NCI-H1105 (cell line): Measurements from ENCODE around the gene TBC1D8B.
"Not testable (repeated sequence)": the region's sequence is repeated elsewhere in the genome, so short reads cannot be mapped to it uniquely, and the experiment has no call there.

Experiments
- DNase-seq: peaks from one replicate; lab custom pipeline; 2025; lab: John Stamatoyannopoulos, UW

TBC1D8B gene

DNA sequence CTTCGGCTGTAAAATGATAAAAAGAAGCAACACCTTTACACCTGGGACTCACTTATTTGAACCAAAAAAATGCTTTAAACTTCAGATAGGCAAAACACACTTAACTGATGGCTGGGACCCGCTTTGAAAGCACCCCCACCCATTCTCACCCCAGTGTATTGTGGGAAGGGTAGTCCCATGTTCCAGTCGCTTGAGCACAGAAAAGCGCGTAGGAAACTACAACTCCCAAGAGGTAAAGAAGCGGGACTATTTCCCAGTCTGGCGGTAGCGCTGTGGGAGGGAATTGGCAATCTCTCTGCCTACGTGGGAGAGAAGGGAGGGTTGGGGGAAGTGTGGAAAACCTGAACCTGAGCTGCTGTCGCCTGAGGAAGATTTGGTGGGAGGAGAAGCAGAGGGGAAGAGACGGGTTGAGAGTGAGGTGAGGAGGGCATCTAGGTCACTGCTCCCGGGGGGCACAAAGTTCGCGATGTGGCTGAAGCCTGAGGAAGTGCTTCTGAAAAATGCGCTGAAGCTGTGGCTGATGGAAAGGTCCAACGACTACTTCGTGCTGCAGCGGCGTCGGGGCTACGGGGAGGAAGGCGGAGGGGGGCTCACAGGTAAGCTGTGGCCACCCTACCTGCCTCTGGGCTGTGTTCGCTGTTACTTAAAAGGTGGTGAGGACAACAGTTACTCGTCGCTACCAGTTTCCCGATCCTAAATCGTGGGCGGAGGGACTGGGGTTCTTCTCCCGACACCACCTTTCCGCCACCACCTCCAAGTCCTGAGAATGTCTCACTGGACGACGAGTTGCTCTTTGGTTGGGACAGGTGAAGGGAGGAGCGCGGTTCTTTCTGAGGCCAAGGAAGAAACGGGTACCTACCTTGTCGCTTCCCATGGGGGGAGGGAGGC lies at the start of gene TBC1D8B:
TBC1D8B (plus strand) TSS at position 286 of the 888 bp plus-strand sequence; CDS start at position 467, 181 bp downstream.
- DNase-seq, result peak; percentile 83

GRCh38 chrX:106769288-106769687 lies 33.2 kb upstream of the TBC1D8B start:
- not testable (repeated sequence) for DNase-seq

- no peak for DNase-seq
Observed at GRCh38 chrX:106774981-106775380, 27.5 kb upstream of the TBC1D8B start.

DNA sequence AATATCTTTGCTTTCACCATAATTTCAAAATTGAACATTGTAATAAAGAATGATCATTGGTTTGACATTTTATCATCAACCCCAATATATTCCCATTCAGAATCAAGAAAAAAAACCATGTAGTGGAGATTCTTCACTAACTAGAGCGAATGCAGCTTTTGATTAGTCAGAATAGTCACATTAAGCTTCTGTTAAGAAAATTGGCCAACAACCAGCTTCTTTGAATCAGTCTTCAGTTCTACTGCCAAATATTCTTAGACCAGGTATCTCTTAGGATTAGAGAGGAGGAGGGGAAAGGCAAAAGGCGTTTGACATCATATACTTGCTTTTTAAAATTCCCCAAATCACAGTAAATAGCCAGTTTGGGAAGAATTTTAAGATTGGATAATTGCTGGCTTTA lies 22.2 kb upstream of the TBC1D8B start:
- DNase-seq, result no peak

- no peak for DNase-seq
Observed at GRCh38 chrX:106780664-106781377, 21.7 kb upstream of the TBC1D8B start.

- no peak for DNase-seq
Observed at GRCh38 chrX:106783716-106784115, 18.8 kb upstream of the TBC1D8B start.

- DNase-seq, result no peak
Observed at GRCh38 chrX:106791495-106791894, 11.0 kb upstream of the TBC1D8B start.

DNA sequence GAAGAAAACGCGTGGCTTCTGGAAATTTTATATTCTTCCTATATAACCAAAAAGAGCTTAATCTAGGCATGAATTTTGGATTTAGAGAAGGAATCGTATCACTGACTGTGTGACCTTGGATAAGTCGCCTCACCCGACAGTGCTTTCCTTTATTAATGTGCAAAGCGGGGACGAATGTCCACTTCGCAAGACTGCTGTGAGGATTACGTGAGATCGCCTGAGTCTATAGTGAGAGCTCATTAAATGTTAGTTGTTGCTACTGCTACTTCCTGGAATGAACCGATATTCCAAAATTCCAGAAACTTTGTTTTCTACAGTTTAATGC lies 448 bp upstream of the TBC1D8B start:
- DNase-seq, result no peak

DNA sequence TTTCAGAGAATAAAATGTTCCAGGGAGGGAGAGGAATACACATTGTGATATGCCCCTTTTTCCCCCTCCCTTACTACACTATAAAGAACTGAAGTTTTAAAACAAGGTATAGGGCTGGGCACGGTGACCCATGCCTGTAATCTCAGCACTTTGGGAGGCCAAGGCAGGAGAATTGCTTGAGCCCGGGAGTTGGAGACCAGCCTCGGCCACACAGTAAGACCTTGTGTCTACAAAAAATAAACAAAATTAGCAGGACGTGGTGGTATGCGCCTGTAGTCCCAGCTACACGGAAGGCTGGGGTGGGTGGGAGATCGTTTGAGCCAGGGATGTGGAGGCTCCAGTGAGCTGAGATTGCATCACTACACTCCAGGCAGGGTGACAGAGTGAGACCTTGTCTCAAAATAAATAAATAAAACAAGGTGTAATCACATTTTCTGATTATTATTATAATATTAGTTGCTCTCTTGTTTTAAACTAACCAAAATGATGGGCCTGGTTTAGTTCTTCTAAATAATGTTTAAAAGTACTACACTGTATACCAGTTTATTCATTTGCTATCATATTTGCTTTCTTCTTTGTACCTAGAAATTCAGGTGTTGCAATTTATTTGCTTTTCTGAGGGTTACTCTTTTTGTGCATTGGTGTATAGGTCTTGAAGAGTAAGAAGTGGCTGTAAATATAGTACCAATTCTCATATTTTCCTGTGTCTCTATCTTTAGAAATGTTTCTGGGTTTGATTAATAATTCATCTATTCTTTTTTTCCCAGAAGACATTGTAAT lies 8.8 kb downstream of the TBC1D8B start:
- no peak for DNase-seq

- not testable (repeated sequence) for DNase-seq
Observed at GRCh38 chrX:106812930-106813329, 10.5 kb downstream of the TBC1D8B start.

DNA sequence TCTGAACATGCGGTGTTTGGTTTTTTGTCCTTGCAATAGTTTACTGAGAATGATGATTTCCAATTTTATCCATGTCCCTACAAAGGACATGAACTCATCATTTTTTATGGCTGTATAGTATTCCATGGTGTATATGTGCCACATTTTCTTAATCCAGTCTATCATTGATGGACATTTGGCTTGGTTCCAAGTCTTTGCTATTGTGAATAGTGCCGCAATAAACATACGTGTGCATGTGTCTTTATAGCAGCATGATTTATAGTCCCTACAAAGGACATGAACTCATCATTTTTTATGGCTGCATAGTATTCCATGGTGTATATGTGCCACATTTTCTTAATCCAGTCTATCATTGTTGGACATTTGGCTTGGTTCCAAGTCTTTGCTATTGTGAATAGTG lies 11.6 kb downstream of the TBC1D8B start:
- DNase-seq, result not testable (repeated sequence)

DNA sequence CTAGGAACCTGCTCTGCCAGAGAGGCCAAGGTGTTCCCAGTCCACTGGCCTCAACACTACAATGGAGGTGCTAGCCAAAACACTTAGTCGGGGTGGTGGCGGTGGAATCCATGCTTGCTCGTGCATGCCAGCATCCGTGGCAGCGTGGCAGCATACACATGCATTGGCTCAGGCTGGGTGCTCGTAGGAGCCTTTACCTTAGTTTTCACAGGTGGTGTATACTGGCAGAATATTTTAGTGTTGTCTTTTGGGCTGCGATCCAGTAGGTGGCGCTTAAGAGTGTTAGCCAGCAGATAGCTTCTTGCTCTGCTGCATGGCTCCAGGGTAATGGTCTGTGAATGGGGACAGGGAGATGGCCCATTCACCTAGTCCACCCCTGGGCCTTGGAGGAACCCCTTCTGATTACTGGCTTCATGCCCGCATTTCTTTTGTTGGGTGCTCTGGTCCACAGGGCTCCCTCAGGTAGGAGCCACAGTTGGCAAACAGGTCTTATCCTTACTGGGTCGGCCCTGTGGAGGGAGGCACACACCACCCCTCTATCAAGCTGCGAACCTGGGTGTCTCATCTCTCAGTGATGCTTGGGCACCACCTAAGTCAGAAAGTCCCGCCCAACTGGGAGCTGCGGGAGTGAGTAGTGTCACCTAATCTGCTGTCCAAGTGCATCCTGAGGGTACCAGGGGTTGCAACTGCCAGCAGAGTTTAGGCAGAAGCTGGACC lies 60.7 kb downstream of the TBC1D8B start:
- no peak for DNase-seq

- no peak for DNase-seq
Observed at GRCh38 chrX:106863697-106864096, 61.2 kb downstream of the TBC1D8B start.

DNA sequence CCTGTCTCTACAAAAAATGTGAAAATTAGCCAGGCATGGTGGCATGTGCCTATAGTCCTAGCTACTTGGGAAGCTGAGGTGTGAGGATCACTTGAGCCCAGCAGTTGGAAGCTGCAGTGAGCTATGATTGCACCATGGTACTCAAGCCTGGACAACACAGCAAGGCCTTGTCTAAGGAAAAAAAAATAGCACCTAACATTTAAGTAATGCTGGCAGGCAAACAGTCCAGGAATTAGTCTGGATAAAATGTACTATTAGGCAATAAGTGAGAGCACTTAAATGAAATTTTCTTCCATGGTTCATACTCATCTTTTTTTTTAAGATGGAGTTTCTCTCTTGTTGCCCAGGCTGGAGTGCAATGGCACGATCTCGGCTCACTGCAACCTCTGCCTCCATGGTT lies 70.3 kb downstream of the TBC1D8B start:
- not testable (repeated sequence) for DNase-seq

- DNase-seq, result peak; percentile 3
Observed at GRCh38 chrX:106874075-106874474, 71.6 kb downstream of the TBC1D8B start.

- no peak for DNase-seq
Observed at GRCh38 chrX:106875151-106875550, 72.7 kb downstream of the TBC1D8B start.

DNA sequence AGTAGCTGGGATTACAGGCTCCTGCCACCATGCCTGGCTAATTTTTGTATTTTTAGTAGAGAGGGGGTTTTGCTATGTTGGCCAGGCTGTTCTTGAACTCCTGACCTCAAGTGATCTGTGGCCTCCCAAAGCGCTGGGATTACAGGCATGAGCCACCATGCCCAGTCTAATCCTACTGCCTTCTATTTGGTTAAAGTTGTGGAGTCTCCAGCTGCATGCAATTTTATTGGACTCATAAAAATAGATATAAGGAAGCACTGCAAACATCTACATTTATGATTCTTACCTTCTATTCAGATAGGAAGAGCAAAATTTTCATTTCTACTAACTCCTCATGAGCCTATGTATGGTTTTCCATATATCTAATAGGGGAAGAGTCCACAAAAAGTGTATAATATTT lies 87.0 kb downstream of the TBC1D8B start:
- DNase-seq, result no peak

DNA sequence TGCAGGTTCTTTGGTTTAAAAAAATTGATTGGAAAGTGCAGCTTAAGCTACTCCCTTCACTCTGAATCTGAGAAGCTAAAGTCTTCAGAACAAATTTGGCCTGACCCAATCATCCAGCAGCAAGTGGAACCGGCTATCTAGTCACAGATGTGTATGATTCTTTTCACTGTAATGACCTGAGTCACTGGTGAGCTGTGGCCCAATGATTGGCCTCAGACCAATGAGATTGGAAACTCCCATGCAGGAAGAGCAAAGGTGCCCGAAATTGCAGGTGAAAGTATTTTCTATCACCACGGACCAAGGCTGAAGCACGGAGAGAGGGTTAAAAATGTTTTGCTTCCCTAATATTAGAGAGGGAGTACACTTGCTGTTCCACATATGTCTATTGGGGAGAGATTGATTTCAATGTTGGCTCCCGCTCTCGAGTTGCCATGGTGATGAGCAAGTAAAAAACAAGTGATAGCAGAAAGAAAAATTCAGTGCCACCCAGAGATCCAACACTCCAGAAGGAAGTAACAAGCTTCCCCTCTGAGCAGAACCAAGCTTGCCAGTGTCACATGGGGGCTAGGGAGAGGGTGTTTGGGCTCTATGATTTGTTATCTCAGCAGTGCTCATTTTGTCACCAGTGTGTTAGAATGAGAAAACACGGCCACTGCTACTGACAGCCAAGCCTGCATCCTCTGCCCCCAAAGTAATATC lies 89.4 kb downstream of the TBC1D8B start:
- no peak for DNase-seq

DNA sequence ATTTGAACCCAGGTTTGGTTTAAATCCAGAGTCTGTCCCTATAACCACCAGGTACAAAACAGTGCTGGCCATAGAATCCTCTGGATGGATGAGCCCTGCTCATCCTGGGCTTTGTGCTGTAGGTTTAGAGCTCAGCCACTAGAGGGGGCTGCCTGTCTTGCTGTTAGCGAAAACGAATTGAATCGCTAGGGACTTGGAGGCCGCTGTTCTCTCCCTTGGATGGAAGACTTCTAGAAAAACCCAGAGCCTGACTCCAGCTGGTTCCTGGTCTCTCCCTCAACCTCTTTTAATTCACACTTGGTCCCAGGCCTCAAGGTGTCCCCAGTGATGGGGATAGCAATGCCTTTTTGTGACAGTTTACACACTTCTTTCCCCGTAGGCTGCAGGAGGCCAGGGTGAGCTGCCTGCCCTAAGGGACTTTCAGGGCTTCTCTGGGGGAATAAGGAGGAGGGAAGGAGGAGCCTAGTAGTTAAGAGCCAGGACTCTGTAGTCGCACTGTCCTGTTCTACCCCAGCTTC lies 92.0 kb downstream of the TBC1D8B start:
- DNase-seq, result peak; percentile 34

DNA sequence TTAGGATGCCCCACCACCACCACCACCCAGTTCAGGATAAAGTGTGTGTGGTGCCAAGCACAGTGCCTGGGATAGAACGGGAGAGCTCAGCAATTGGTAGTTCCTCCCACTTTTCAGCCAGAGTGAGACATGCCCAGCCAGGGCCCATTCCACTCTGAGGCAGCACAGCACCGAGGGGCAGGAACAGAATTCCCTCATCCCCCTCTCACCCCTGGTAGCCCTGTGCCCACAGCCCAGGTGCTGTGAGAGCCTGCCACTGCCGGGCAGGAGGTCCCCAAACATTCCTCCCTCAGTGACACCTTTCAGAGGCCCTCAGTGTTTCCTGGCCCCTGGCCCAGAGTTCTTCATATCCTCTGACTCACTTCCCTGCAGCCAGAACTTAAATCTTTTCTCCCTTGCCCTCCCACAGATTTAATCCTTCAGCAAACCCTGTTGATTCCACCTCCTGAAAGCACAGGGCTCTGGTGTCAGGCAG lies 92.5 kb downstream of the TBC1D8B start:
- DNase-seq, result no peak

- DNase-seq, result no peak
Observed at GRCh38 chrX:106897259-106897658, 94.8 kb downstream of the TBC1D8B start.
